GM12878 (cell line): ENCODE data around the gene TTC16.

Experiments used
- ATF7 ChIP-seq: fragments of 450-650 bp; IDR thresholded peaks from 2 replicates; pipeline ENCODE4 v1.6.1; 2016; ENCODE audit warnings: low read depth, mild to moderate bottlenecking
- CREM ChIP-seq: IDR thresholded peaks from 2 replicates; pipeline ENCODE4 v1.6.1; 2014; ENCODE audit warnings: antibody characterized with exemption, low read depth
- EGR1 ChIP-seq, 2 experiments: IDR thresholded peaks; 1 replicate in 1 of 2; 2 replicates in 1 of 2; pipeline ENCODE4 v1.6.1; 2011 to 2012; ENCODE audit warnings: low read depth in 2 of 2, low read length in 2 of 2, borderline replicate concordance in 1 of 2, mild to moderate bottlenecking in 1 of 2, moderate library complexity in 1 of 2
- EP300 ChIP-seq, 2 experiments: fragments of 150-350 bp in 1 of 2; IDR thresholded peaks; 2 replicates each; pipeline ENCODE4 v1.6.1; 2011 to 2012; ENCODE audit warnings: low read depth in 2 of 2, low read length in 2 of 2, borderline replicate concordance in 1 of 2, improper control_type of control experiment in 1 of 2, inconsistent platforms in 1 of 2; ENCODE audit not compliant: control insufficient read depth in 1 of 2
- EZH2 ChIP-seq: IDR thresholded peaks from 2 replicates; pipeline ENCODE4 v1.6.1; 2012; ENCODE audit warnings: low read depth, mild to moderate bottlenecking, control low read depth, inconsistent platforms, low read length, borderline replicate concordance; ENCODE audit not compliant: control insufficient read depth
- HDGF ChIP-seq: fragments of 450-650 bp; IDR thresholded peaks from 2 replicates; pipeline ENCODE4 v1.6.1; 2016; ENCODE audit warnings: antibody characterized with exemption
- IRF3 ChIP-seq: fragments of 450-650 bp; IDR thresholded peaks from 2 replicates; pipeline ENCODE4 v1.6.1; 2014; ENCODE audit warnings: mild to moderate bottlenecking
- MTA3 ChIP-seq: IDR thresholded peaks from 2 replicates; pipeline ENCODE4 v1.6.1; 2012; ENCODE audit warnings: low read length, inconsistent platforms, borderline replicate concordance
- POLR2A ChIP-seq: IDR thresholded peaks from 2 replicates; pipeline ENCODE4 v1.6.1; 2011; ENCODE audit warnings: low read depth, mild to moderate bottlenecking, low read length
- SMC3 ChIP-seq: IDR thresholded peaks from 2 replicates; pipeline ENCODE4 v1.6.1; 2011; ENCODE audit warnings: low read length, improper control_type of control experiment, borderline replicate concordance
- ZBTB33 ChIP-seq: fragments of 450-650 bp; IDR thresholded peaks from 2 replicates; pipeline ENCODE4 v1.6.1; 2017; ENCODE audit warnings: mild to moderate bottlenecking
- ZNF384 ChIP-seq: IDR thresholded peaks from 2 replicates; pipeline ENCODE4 v1.6.1; 2012; ENCODE audit warnings: low read depth, mild to moderate bottlenecking, low read length, improper control_type of control experiment, borderline replicate concordance
- ZZZ3 ChIP-seq: IDR thresholded peaks from 2 replicates; pipeline ENCODE4 v1.6.1; 2011; ENCODE audit warnings: low read depth; ENCODE audit not compliant: control insufficient read depth, insufficient read length
- TF ChIP-seq, protein P1 (sequence below), 3 experiments: IDR thresholded peaks in 2 of 3; conservative IDR thresholded peaks in 1 of 3; 2 replicates each; pipeline ENCODE4 v1.5.1; 2011; ENCODE audit warnings: low read depth in 3 of 3, low read length in 3 of 3, mild to moderate bottlenecking in 3 of 3, control low read depth in 2 of 3, moderate library complexity in 2 of 3, inconsistent platforms in 1 of 3, mixed read lengths in 1 of 3; ENCODE audit not compliant: control insufficient read depth in 2 of 3, insufficient read depth in 1 of 3; ENCODE audit errors: extremely low read depth in 1 of 3

GRCh38 chr9:127755061-127756060, 39.5 kb downstream of the TTC16 start:
- no peak for TF ChIP-seq EZH2
- TF ChIP-seq EP300 (IDR thresholded peaks at IDR 0.05; ENCODE audit: borderline replicate concordance in 1 of 2, control insufficient read depth in 1 of 2, low read depth in 2 of 2, low read length in 2 of 2): no peak
- TF ChIP-seq EGR1 (IDR thresholded peaks at IDR 0.05; ENCODE audit: borderline replicate concordance in 1 of 2, low read depth in 2 of 2, low read length in 2 of 2): no peak
- no peak for TF ChIP-seq ZBTB33
- no peak for TF ChIP-seq POLR2A
- no peak for TF ChIP-seq MTA3
- TF ChIP-seq HDGF: no peak
- TF ChIP-seq, protein P1, sequence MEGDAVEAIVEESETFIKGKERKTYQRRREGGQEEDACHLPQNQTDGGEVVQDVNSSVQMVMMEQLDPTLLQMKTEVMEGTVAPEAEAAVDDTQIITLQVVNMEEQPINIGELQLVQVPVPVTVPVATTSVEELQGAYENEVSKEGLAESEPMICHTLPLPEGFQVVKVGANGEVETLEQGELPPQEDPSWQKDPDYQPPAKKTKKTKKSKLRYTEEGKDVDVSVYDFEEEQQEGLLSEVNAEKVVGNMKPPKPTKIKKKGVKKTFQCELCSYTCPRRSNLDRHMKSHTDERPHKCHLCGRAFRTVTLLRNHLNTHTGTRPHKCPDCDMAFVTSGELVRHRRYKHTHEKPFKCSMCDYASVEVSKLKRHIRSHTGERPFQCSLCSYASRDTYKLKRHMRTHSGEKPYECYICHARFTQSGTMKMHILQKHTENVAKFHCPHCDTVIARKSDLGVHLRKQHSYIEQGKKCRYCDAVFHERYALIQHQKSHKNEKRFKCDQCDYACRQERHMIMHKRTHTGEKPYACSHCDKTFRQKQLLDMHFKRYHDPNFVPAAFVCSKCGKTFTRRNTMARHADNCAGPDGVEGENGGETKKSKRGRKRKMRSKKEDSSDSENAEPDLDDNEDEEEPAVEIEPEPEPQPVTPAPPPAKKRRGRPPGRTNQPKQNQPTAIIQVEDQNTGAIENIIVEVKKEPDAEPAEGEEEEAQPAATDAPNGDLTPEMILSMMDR (IDR thresholded peaks at IDR 0.05 in 2 of 3, conservative IDR thresholded peaks at IDR 0.05 in 1 of 3; ENCODE audit: control insufficient read depth in 2 of 3, extremely low read depth in 1 of 3, insufficient read depth in 1 of 3, low read depth in 3 of 3, low read length in 3 of 3): no peak
- TF ChIP-seq SMC3: no peak
- TF ChIP-seq CREM: no peak
- TF ChIP-seq IRF3: no peak
- TF ChIP-seq ZNF384: no peak
- no peak for TF ChIP-seq ZZZ3
- no peak for TF ChIP-seq ATF7
